AG04449 (cell line): ENCODE data around the gene GPR32.

Experiments
- CTCF ChIA-PET: fragments of 350-600 bp; formaldehyde crosslinking; extraction: SDS; loops from one replicate; lab custom pipeline; 2021; ENCODE audit warnings: antibody characterized with exemption; lab: Yijun Ruan, JAX
- POLR2A ChIA-PET: fragments of 400-600, 350-600 bp; formaldehyde crosslinking; extraction: SDS; loops from one replicate; lab custom pipeline; 2020; ENCODE audit warnings: antibody characterized with exemption, inconsistent platforms; lab: Yijun Ruan, JAX
- DNase-seq: peaks from one replicate; pipeline ENCODE4 v3.0.0-alpha.2; 2010; ENCODE audit warnings: low read depth, low spot score
- H3K4me3 ChIP-seq: 2 replicates; pipeline ENCODE4 v1.5.1; 2011; ENCODE audit warnings: low read depth, mild to moderate bottlenecking, control low read depth, low read length
- CTCF ChIP-seq: IDR thresholded peaks from one replicate; pipeline ENCODE4 v1.5.1; 2011; ENCODE audit warnings: mild to moderate bottlenecking, moderate library complexity, low read length, control low read depth, inconsistent platforms; ENCODE audit not compliant: insufficient read depth; ENCODE audit errors: missing control alignments

GPR32 gene

GRCh38 chr19:50729894-50730293, 40.4 kb upstream of the GPR32 start:
- H3K4me3 ChIP-seq, result no peak overlapping the region
- no peak for TF ChIP-seq CTCF
- CTCF ChIA-PET, result no interaction called here
- no peak for DNase-seq
- POLR2A ChIA-PET, result interaction anchor here (1.1 kb wide), 1 partner anchor 9 kb away, joined by 6 read pairs; no protein-coding TSS in a partner anchor

GRCh38 chr19:50735869-50736268, 34.4 kb upstream of the GPR32 start:
- no peak for TF ChIP-seq CTCF
- POLR2A ChIA-PET, result no interaction called here
- CTCF ChIA-PET, result interaction anchor here (0.9 to 2.9 kb wide), 3 partner anchors 9 to 13 kb away, joined by 3 to 18 read pairs (median 3); no protein-coding TSS in a partner anchor

GRCh38 chr19:50736338-50736737, 33.9 kb upstream of the GPR32 start:
- H3K4me3 ChIP-seq, result no peak overlapping the region
- CTCF ChIA-PET, result interaction anchor here (2.9 kb wide), 1 partner anchor 12 kb away, joined by 18 read pairs; no protein-coding TSS in a partner anchor
- POLR2A ChIA-PET, result no interaction called here
- DNase-seq, result no peak
- TF ChIP-seq CTCF, result no peak

More at GRCh38 chr19:50735869-50736268, 34.4 kb upstream of the GPR32 start:
- no peak overlapping the region for H3K4me3 ChIP-seq
- no peak for DNase-seq

- ChIA-PET POLR2A (no interaction called here), CTCF (no interaction called here)
- DNase-seq, result no peak
- no peak for TF ChIP-seq CTCF
- H3K4me3 ChIP-seq, result no peak overlapping the region
Observed at GRCh38 chr19:50739132-50739913, 30.9 kb upstream of the GPR32 start.

GRCh38 chr19:50739914-50740426, 30.3 kb upstream of the GPR32 start:
- no peak overlapping the region for H3K4me3 ChIP-seq
- CTCF ChIA-PET, result no interaction called here
- TF ChIP-seq CTCF, result no peak
- no peak for DNase-seq
- POLR2A ChIA-PET, result no interaction called here

GRCh38 chr19:50741179-50741933, 28.9 kb upstream of the GPR32 start:
- ChIA-PET CTCF (no interaction called here), POLR2A (no interaction called here)
- no peak for TF ChIP-seq CTCF
- no peak for DNase-seq
- no peak overlapping the region for H3K4me3 ChIP-seq
